Caco-2 (cell line): ENCODE measurements around the gene TECR. TPM values are rescaled to one million over a fixed set of nuclear protein-coding genes. Genes with fewer than 3 reads are reported as not detected.
"Not testable (repeated sequence)": the region's sequence is repeated elsewhere in the genome, so short reads cannot be mapped to it uniquely, and the experiment has no call there.

Experiments
- BruUV-seq: library from RNA; stranded (reverse); fragments of 400-500 nt; replicated peaks from 2 replicates; lab custom pipeline; 2021; lab: Mats Ljungman, UMichigan
- CTCF ChIA-PET: fragments of 300-600 bp; sonication (Branson Sonifier 250); formaldehyde crosslinking; loops from one replicate; lab custom pipeline; 2022; ENCODE audit warnings: antibody characterized with exemption; lab: Charles Lee
- POLR2A ChIA-PET: fragments of 300-600 bp; sonication (Branson Sonifier 250); formaldehyde crosslinking; loops from one replicate; lab custom pipeline; 2022; ENCODE audit warnings: antibody characterized with exemption; lab: Charles Lee
- DNase-seq, 2 experiments: peaks; one replicate each; pipeline versions ENCODE4 v3.0.0 to v3.0.0-alpha.2; 2020 to 2022
- H3K27me3 ChIP-seq: replicated peaks from 2 replicates; pipeline ENCODE4 v1.6.0; 2011; ENCODE audit warnings: low read length; ENCODE audit not compliant: control insufficient read depth, insufficient read depth
- H3K36me3 ChIP-seq: 2 replicates; pipeline ENCODE4 v1.5.1; 2011; ENCODE audit warnings: low read length; ENCODE audit not compliant: control insufficient read depth, insufficient read depth
- H3K4me1 ChIP-seq: fragments of 250-450 bp; sonication (Bioruptor Pico); 2 replicates; pipeline ENCODE4 v1.5.1; 2020; ENCODE audit warnings: mild to moderate bottlenecking
- H3K4me3 ChIP-seq: 2 replicates; pipeline ENCODE4 v1.5.1; 2011; ENCODE audit warnings: low read depth, mild to moderate bottlenecking, control low read depth, low read length
- H3K9me3 ChIP-seq: fragments of 250-450 bp; sonication (Bioruptor Pico); 2 replicates; pipeline ENCODE4 v1.5.1; 2020; ENCODE audit warnings: mild to moderate bottlenecking, moderate library complexity
- H3K27ac Mint-ChIP-seq: one replicate; pipeline ENCODE4 v1.8.0; 2022; ENCODE audit warnings: mixed read lengths; ENCODE audit not compliant: unreplicated experiment
- H3K27me3 Mint-ChIP-seq: one replicate; pipeline ENCODE4 v1.8.0; 2022; ENCODE audit warnings: mixed read lengths; ENCODE audit not compliant: insufficient read depth, unreplicated experiment
- H3K36me3 Mint-ChIP-seq: one replicate; pipeline ENCODE4 v1.8.0; 2022; ENCODE audit warnings: mild to moderate bottlenecking, mixed read lengths; ENCODE audit not compliant: insufficient read depth, unreplicated experiment
- H3K4me1 Mint-ChIP-seq: one replicate; pipeline ENCODE4 v1.8.0; 2022; ENCODE audit warnings: low read depth, mixed read lengths; ENCODE audit not compliant: unreplicated experiment
- H3K4me3 Mint-ChIP-seq: one replicate; pipeline ENCODE4 v1.8.0; 2022; ENCODE audit warnings: mild to moderate bottlenecking, moderate library complexity, mixed read lengths; ENCODE audit not compliant: unreplicated experiment
- H3K9me3 Mint-ChIP-seq: one replicate; pipeline ENCODE4 v1.8.0; 2022; ENCODE audit warnings: mixed read lengths; ENCODE audit not compliant: unreplicated experiment
- intact Hi-C: fragments of 100-400 bp; cut with micrococcal nuclease; formaldehyde crosslinking; loops from one replicate; pipeline ENCODE4 v1.10.0; 2022; ENCODE audit not compliant: unreplicated experiment
- total RNA-seq: library from RNA; stranded (reverse); gene quantifications from 2 replicates; pipeline ENCODE4 v1.2.3, GENCODE V29; 2022
- TF ChIP-seq, protein P1 (sequence below), 2 experiments: fragments of 200-600 bp in 1 of 2; IDR thresholded peaks; 1 replicate in 1 of 2; 2 replicates in 1 of 2; pipeline versions ENCODE4 v1.5.1 to v1.8.0; 2011 to 2022; ENCODE audit warnings: antibody characterized with exemption in 1 of 2, control low read depth in 1 of 2, inconsistent platforms in 1 of 2, low read depth in 1 of 2, low read length in 1 of 2, mild to moderate bottlenecking in 1 of 2, moderate library complexity in 1 of 2; ENCODE audit not compliant: insufficient read depth in 1 of 2, severe bottlenecking in 1 of 2, unreplicated experiment in 1 of 2

Gene TECR
- total RNA-seq, 1 experiment from 2014 or later = 300 TPM

DNA sequence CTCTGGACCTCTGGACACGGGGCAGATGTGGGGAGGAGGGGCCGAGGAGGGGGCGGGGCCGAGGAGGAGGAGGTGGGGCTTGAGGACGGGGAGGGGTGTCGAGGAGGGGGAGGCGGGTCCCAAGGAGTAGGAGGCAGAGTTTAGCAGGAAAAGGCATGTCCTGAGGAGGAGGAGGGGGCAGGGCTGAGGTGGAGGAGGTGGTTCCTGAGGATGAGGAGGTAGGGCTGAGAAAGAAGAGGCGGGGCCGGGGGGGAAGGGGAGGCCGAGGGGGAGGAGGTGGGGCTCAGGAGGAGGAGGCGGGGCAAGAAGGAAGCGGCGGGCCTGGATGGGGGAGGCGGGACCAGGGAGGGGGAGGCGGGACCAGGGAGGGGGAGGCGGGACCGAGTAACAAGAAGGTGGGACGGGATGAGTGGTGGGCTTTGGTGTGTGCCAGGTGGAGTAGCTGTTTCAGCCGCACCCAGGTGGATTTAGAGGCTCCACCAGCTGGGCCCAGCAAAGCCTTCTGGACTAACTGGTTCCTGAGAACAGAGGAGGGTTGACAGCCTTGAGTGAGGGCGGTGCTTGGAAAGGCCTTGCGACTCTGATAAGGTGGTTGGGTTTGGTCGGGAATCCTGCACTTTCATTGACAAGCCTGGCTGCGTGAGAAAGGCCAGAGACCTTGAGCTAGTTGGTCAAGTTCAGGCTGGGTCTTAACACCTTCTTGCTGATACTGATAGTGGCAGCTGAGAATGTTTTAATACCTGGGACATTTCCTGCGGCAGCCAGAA, 7.7 kb downstream of the TECR start:
- BruUV-seq = no TSS peak
- ChIA-PET CTCF (interaction anchor here (0.6 to 1.1 kb wide), 4 partner anchors 13 to 19 kb away, joined by 3 to 4 read pairs (median 3); partner anchors contain the start of gene DNAJB1), POLR2A (interaction anchor here (0.7 to 2.0 kb wide), 3 partner anchors 19 to 538 kb away, joined by 3 to 11 read pairs (median 7); partner anchors contain the start of genes DNAJB1 and ZNF333)
- intact Hi-C loops = loop anchor here (1.0 to 2.0 kb wide), 2 partner anchors 8 to 14 kb away; partner anchors contain the start of gene TECR
- H3K36me3 ChIP-seq = no peaks in the 10 kb centered on the region; the same call in none of the 2 replicates
- Mint-ChIP-seq H3K9me3 (no peaks in the 10 kb centered on the region), H3K27ac (peak overlapping the region; percentile 70), H3K4me3 (peak overlapping the region; percentile 64), H3K4me1 (no peaks in the 10 kb centered on the region), H3K27me3 (no peaks in the 10 kb centered on the region), H3K36me3 (peaks cover 44% of the 10 kb centered on the region)
- no peaks in the 10 kb centered on the region for H3K9me3 ChIP-seq
- DNase-seq = peak; percentile 89 to 96
- no peak overlapping the region for H3K4me3 ChIP-seq
- H3K4me1 ChIP-seq = peaks cover 10% of the 10 kb centered on the region
- TF ChIP-seq, protein P1, sequence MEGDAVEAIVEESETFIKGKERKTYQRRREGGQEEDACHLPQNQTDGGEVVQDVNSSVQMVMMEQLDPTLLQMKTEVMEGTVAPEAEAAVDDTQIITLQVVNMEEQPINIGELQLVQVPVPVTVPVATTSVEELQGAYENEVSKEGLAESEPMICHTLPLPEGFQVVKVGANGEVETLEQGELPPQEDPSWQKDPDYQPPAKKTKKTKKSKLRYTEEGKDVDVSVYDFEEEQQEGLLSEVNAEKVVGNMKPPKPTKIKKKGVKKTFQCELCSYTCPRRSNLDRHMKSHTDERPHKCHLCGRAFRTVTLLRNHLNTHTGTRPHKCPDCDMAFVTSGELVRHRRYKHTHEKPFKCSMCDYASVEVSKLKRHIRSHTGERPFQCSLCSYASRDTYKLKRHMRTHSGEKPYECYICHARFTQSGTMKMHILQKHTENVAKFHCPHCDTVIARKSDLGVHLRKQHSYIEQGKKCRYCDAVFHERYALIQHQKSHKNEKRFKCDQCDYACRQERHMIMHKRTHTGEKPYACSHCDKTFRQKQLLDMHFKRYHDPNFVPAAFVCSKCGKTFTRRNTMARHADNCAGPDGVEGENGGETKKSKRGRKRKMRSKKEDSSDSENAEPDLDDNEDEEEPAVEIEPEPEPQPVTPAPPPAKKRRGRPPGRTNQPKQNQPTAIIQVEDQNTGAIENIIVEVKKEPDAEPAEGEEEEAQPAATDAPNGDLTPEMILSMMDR (IDR thresholded peaks at IDR 0.05; ENCODE audit: insufficient read depth in 1 of 2, low read depth in 1 of 2, low read length in 1 of 2, severe bottlenecking in 1 of 2, unreplicated experiment in 1 of 2) = no peak
- H3K27me3 ChIP-seq = no peaks in the 10 kb centered on the region

DNA sequence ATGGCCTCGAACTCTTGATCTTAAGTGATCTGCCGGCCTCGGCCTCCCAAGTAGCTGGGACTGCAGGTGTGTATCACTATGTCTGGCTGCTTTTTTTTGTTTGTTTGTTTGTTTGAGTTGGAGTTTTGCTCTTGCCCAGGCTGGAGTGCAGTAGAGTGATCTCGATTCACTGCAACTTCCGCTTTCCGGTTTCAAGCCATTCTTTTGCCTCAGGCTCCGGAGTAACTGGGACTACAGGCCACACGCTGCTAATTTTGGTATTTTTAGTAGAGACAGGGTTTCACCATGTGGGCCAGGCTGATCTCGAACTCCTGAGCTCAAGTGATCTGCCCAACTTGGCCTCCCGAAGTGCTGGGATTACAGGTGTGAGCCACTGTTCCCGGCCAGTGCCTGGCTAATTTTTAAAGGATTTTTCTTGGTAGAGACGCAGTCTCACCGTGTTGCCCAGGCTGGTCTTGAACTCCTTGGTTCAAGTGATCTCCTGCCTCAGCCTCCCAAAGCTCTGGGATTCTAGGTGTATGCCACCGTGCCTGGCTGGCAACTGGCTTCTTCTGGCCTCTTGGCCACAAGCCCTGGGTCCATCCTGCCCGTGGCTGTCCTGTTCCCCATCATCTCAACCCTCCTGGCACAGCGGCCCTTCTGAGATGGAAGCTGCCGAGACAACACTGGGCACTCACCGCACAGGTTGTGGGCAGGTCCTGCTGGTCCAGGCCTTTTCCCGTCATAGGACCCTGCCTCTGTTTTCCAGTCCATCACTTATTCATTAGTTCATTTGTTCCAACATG, 11.5 kb downstream of the TECR start:
- DNase-seq = no peak
- peaks cover 54% of the 10 kb centered on the region for H3K36me3 Mint-ChIP-seq
- TF ChIP-seq, protein P1 (IDR thresholded peaks at IDR 0.05; ENCODE audit: insufficient read depth in 1 of 2, low read depth in 1 of 2, low read length in 1 of 2, severe bottlenecking in 1 of 2, unreplicated experiment in 1 of 2) = no peak
- no peak overlapping the region for H3K4me3 ChIP-seq
- H3K27ac Mint-ChIP-seq = peak overlapping the region; percentile 27
- BruUV-seq = no TSS peak
- H3K9me3 Mint-ChIP-seq = no peaks in the 10 kb centered on the region
- H3K36me3 ChIP-seq = no peaks in the 10 kb centered on the region
- CTCF ChIA-PET = no interaction called here
- POLR2A ChIA-PET = no interaction called here
- intact Hi-C loops = no loop called here
- peaks cover 14% of the 10 kb centered on the region for H3K4me1 ChIP-seq
- H3K4me3 Mint-ChIP-seq = no peak overlapping the region
- H3K27me3 ChIP-seq = no peaks in the 10 kb centered on the region
- H3K9me3 ChIP-seq = no peaks in the 10 kb centered on the region
- H3K4me1 Mint-ChIP-seq = no peaks in the 10 kb centered on the region
- H3K27me3 Mint-ChIP-seq = no peaks in the 10 kb centered on the region

DNA sequence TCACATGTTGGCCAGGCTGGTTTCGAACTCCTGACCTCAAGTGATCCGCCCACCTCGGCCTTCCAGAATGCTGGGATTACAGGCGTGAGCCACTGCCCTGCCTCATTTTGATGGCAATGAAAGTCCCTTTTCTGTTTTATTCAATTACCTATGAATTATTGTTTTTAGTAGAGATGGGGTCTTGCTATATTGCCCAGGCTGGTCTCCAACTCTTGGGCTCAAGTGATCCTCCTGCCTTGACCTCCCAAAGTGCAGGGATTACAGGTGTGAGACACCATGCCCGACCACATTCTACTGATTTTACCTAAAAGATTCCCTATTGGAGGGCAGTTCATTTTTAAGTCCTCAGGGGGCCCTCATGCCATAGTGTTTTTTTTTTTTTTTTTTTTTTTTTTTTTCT, 12.6 kb downstream of the TECR start:
- POLR2A ChIA-PET, intact Hi-C loops, H3K9me3 Mint-ChIP-seq: not testable (repeated sequence)

More for the DNA sequence above, 12.6 kb downstream of the TECR start:
- H3K36me3 ChIP-seq, DNase-seq, H3K27ac Mint-ChIP-seq, H3K4me1 ChIP-seq, BruUV-seq, H3K9me3 ChIP-seq, H3K27me3 ChIP-seq, H3K27me3 Mint-ChIP-seq, CTCF ChIA-PET, H3K4me1 Mint-ChIP-seq, H3K4me3 Mint-ChIP-seq, H3K4me3 ChIP-seq: not testable (repeated sequence)
- peaks cover 54% of the 10 kb centered on the region for H3K36me3 Mint-ChIP-seq
